GM12892 (cell line): ENCODE measurements around the gene FGGY.

Experiments used
- POLR2A ChIP-seq: IDR thresholded peaks from 2 replicates; pipeline ENCODE4 v1.6.1; 2011; ENCODE audit warnings: low read depth, low read length, control low read depth
- TAF1 ChIP-seq: IDR thresholded peaks from 2 replicates; pipeline ENCODE4 v1.6.1; 2011; ENCODE audit warnings: low read depth, mild to moderate bottlenecking, control low read depth, low read length, borderline replicate concordance

GRCh38 chr1:59631561-59632255 is 334.8 kb downstream of the FGGY start:
- TF ChIP-seq TAF1 (no peak), POLR2A (no peak)
